Dermis blood vessel endothelial cell (primary cell): ENCODE results near the gene EIPR1. TPM values are rescaled to one million over a fixed set of nuclear protein-coding genes. Genes with fewer than 3 reads are reported as not detected.

Source experiments
- DNase-seq: peaks from one replicate; pipeline ENCODE4 v3.0.0; 2010
- total RNA-seq: library from RNA; depleted of rRNA; stranded (reverse); fragments of >200 nt; gene quantifications from 2 replicates; pipeline ENCODE4 v1.2.3, GENCODE V29; 2014

EIPR1 gene
- total RNA-seq, 1 donor from 2014 or later: 39.3 TPM

GRCh38 chr2:3303583-3304406 lies 73.8 kb downstream of the EIPR1 start:
- peak; percentile 93 for DNase-seq

GRCh38 chr2:3302751-3303582 lies 74.7 kb downstream of the EIPR1 start:
- no peak for DNase-seq

GRCh38 chr2:3302421-3302750 lies 75.2 kb downstream of the EIPR1 start:
- no peak for DNase-seq

GRCh38 chr2:3301001-3301400 lies 76.6 kb downstream of the EIPR1 start:
- peak; percentile 25 for DNase-seq

GRCh38 chr2:3300224-3300995 lies 77.2 kb downstream of the EIPR1 start:
- no peak for DNase-seq

GRCh38 chr2:3299703-3300102 lies 77.9 kb downstream of the EIPR1 start:
- DNase-seq: no peak

- DNase-seq: no peak
These were observed 78.5 kb downstream of the EIPR1 start for GRCh38 chr2:3299130-3299529.

GRCh38 chr2:3298191-3298590 lies 79.4 kb downstream of the EIPR1 start:
- DNase-seq: no peak

- no peak for DNase-seq
These were observed 80.1 kb downstream of the EIPR1 start for GRCh38 chr2:3297523-3297922.

GRCh38 chr2:3296182-3296972 lies 81.2 kb downstream of the EIPR1 start:
- DNase-seq: no peak

- DNase-seq: no peak
These were observed 83.1 kb downstream of the EIPR1 start for GRCh38 chr2:3294493-3294892.

GRCh38 chr2:3294069-3294468 lies 83.5 kb downstream of the EIPR1 start:
- no peak for DNase-seq

- DNase-seq: no peak
These were observed 84.4 kb downstream of the EIPR1 start for GRCh38 chr2:3293221-3293620.

GRCh38 chr2:3292416-3292815 lies 85.2 kb downstream of the EIPR1 start:
- DNase-seq: no peak

GRCh38 chr2:3291750-3292149 lies 85.9 kb downstream of the EIPR1 start:
- no peak for DNase-seq

- no peak for DNase-seq
These were observed 86.5 kb downstream of the EIPR1 start for GRCh38 chr2:3291113-3291512.

- DNase-seq: no peak
These were observed 87.0 kb downstream of the EIPR1 start for GRCh38 chr2:3290655-3291054.

- no peak for DNase-seq
These were observed 87.6 kb downstream of the EIPR1 start for GRCh38 chr2:3289971-3290370.

GRCh38 chr2:3289526-3289925 lies 88.1 kb downstream of the EIPR1 start:
- no peak for DNase-seq

GRCh38 chr2:3289171-3289515 lies 88.5 kb downstream of the EIPR1 start:
- no peak for DNase-seq

- DNase-seq: no peak
These were observed 89.0 kb downstream of the EIPR1 start for GRCh38 chr2:3288470-3289170.

- no peak for DNase-seq
These were observed 89.7 kb downstream of the EIPR1 start for GRCh38 chr2:3287896-3288295.
